WTC11 (cell line): ENCODE results near the gene GJB2. TPM values are rescaled to one million over a fixed set of nuclear protein-coding genes. Genes with fewer than 3 reads are reported as not detected.

Experiments used
- ATAC-seq: fragments of 200-7000 bp; cut with Tn5 transposase; 2 replicates; pipeline ENCODE4 v1.10.0; 2021; ENCODE audit warnings: mild to moderate bottlenecking, moderate library complexity
- CTCF ChIA-PET: fragments of 300-600 bp; sonication (Branson Sonifier 250); formaldehyde crosslinking; loops from one replicate; lab custom pipeline; 2021; ENCODE audit warnings: antibody characterized with exemption; lab: Charles Lee
- POLR2A ChIA-PET: fragments of 350-600 bp; sonication (Branson Sonifier 250); formaldehyde crosslinking; loops from one replicate; lab custom pipeline; 2021; ENCODE audit warnings: antibody characterized with exemption; lab: Charles Lee
- DNase-seq: peaks from one replicate; pipeline ENCODE4 v3.0.0; 2021; ENCODE audit warnings: low spot score
- H3K27ac Mint-ChIP-seq: 2 replicates; pipeline ENCODE4 v1.8.0; 2021; ENCODE audit warnings: mixed read lengths
- H3K27me3 Mint-ChIP-seq: 2 replicates; pipeline ENCODE4 v1.8.0; 2021; ENCODE audit warnings: low read depth, mild to moderate bottlenecking, moderate library complexity, mixed read lengths
- H3K36me3 Mint-ChIP-seq: 2 replicates; pipeline ENCODE4 v1.8.0; 2021; ENCODE audit warnings: mixed read lengths
- H3K4me1 Mint-ChIP-seq: 2 replicates; pipeline ENCODE4 v1.8.0; 2022; ENCODE audit warnings: mixed read lengths
- H3K4me3 Mint-ChIP-seq: 2 replicates; pipeline ENCODE4 v1.8.0; 2021; ENCODE audit warnings: mild to moderate bottlenecking, moderate library complexity, mixed read lengths
- H3K9me3 Mint-ChIP-seq: 2 replicates; pipeline ENCODE4 v1.8.0; 2021; ENCODE audit warnings: mixed read lengths
- CBFB ChIP-seq: sonication (generic); formaldehyde crosslinking; IDR thresholded peaks from 2 replicates; pipeline ENCODE4 v1.8.1; 2022; ENCODE audit warnings: mild to moderate bottlenecking, low read depth, missing genetic modification reagents
- EMX1 ChIP-seq: fragments of 250-450 bp; sonication (Bioruptor Pico); IDR thresholded peaks from 2 replicates; pipeline ENCODE4 v1.8.0; 2021; ENCODE audit warnings: mild to moderate bottlenecking
- ESRRA ChIP-seq: sonication (generic); formaldehyde crosslinking; IDR thresholded peaks from 2 replicates; pipeline ENCODE4 v1.8.1; 2022; ENCODE audit warnings: mild to moderate bottlenecking, missing genetic modification reagents, borderline replicate concordance
- HMGA2 ChIP-seq: fragments of 250-450 bp; sonication (Bioruptor Pico); IDR thresholded peaks from 2 replicates; pipeline ENCODE4 v1.4.0; 2021; ENCODE audit warnings: mild to moderate bottlenecking, moderate library complexity
- NR3C1 ChIP-seq: sonication (generic); formaldehyde crosslinking; conservative IDR thresholded peaks from 2 replicates; pipeline ENCODE4 v1.8.1; 2023; ENCODE audit warnings: low read depth, mild to moderate bottlenecking, missing genetic modification reagents
- PRRX2 ChIP-seq: fragments of 250-450 bp; sonication (Bioruptor Pico); IDR thresholded peaks from 2 replicates; pipeline ENCODE4 v1.8.0; 2021; ENCODE audit warnings: mild to moderate bottlenecking
- RELA ChIP-seq: sonication (generic); formaldehyde crosslinking; IDR thresholded peaks from 2 replicates; pipeline ENCODE4 v1.8.1; 2022; ENCODE audit warnings: missing genetic modification reagents, mild to moderate bottlenecking, borderline replicate concordance
- TEAD4 ChIP-seq: sonication (generic); formaldehyde crosslinking; IDR thresholded peaks from 2 replicates; pipeline ENCODE4 v1.8.0; 2022; ENCODE audit warnings: mild to moderate bottlenecking, missing genetic modification reagents
- ZBTB21 ChIP-seq: sonication (generic); formaldehyde crosslinking; IDR thresholded peaks from 2 replicates; pipeline ENCODE4 v1.8.1; 2023; ENCODE audit warnings: mild to moderate bottlenecking, missing genetic modification reagents, borderline replicate concordance
- ZNF121 ChIP-seq: sonication (generic); formaldehyde crosslinking; IDR thresholded peaks from 2 replicates; pipeline ENCODE4 v1.8.0; 2023; ENCODE audit warnings: missing genetic modification reagents
- ZNF138 ChIP-seq: sonication (generic); formaldehyde crosslinking; conservative IDR thresholded peaks from 2 replicates; pipeline ENCODE4 v1.8.1; 2022; ENCODE audit warnings: mild to moderate bottlenecking, moderate library complexity, missing genetic modification reagents
- ZNF219 ChIP-seq: sonication (generic); formaldehyde crosslinking; IDR thresholded peaks from 2 replicates; pipeline ENCODE4 v1.8.0; 2023; ENCODE audit warnings: missing genetic modification reagents, mild to moderate bottlenecking, borderline replicate concordance
- ZNF396 ChIP-seq: fragments of 250-450 bp; sonication (Bioruptor Pico); IDR thresholded peaks from 2 replicates; pipeline ENCODE4 v1.8.0; 2021; ENCODE audit warnings: mild to moderate bottlenecking, moderate library complexity, borderline replicate concordance
- total RNA-seq: library from RNA; stranded (reverse); gene quantifications from 3 replicates; pipeline ENCODE4 v1.2.3, GENCODE V29; 2021
- TF ChIP-seq, protein P1 (sequence below): fragments of 250-450 bp; sonication (Bioruptor Pico); conservative IDR thresholded peaks from 2 replicates; pipeline ENCODE4 v1.9.0; 2021; ENCODE audit warnings: mild to moderate bottlenecking
- TF ChIP-seq, protein P2 (sequence below): sonication (generic); formaldehyde crosslinking; IDR thresholded peaks from 2 replicates; pipeline ENCODE4 v1.8.1; 2023; ENCODE audit warnings: mild to moderate bottlenecking, missing genetic modification reagents, moderate library complexity
- TF ChIP-seq, protein P3 (sequence below): sonication (generic); formaldehyde crosslinking; IDR thresholded peaks from 2 replicates; pipeline ENCODE4 v1.8.0; 2022; ENCODE audit warnings: mild to moderate bottlenecking, missing genetic modification reagents
- TF ChIP-seq, protein P4 (sequence below): sonication (generic); formaldehyde crosslinking; IDR thresholded peaks from 2 replicates; pipeline ENCODE4 v1.8.0; 2022; ENCODE audit warnings: mild to moderate bottlenecking, missing genetic modification reagents
- TF ChIP-seq, protein P5 (sequence below): sonication (generic); formaldehyde crosslinking; IDR thresholded peaks from 2 replicates; pipeline ENCODE4 v1.8.1; 2023; ENCODE audit warnings: mild to moderate bottlenecking, missing genetic modification reagents, moderate library complexity
- TF ChIP-seq, protein P6 (sequence below): sonication (generic); formaldehyde crosslinking; IDR thresholded peaks from 2 replicates; pipeline ENCODE4 v1.8.1; 2023; ENCODE audit warnings: mild to moderate bottlenecking, missing genetic modification reagents

The GJB2 gene
- total RNA-seq, 1 experiment from 2014 or later = 0.11 TPM

DNA sequence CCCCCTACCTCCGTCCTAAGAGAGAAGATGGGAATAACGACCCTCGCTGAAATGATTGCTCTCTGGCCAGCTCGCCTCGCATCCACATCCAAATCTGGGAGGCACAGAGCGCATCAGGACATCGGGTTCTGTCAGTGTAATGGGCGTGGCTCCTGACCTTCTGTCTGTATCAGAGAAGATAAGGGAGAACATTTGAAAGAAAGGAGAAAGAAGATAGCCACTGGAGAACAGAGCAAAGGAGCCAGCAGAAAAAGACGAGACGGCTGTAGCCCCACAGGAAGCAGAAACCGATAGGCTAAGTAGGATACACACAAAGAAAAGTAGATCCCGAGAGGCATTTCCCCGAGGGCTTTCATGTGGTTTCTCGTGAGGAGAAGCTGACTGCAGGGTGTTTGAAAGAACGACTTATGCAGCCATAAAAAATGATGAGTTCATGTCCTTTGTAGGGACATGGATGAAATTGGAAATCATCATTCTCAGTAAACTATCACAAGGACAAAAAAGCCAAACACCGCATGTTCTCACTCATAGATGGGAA lies 14.0 kb upstream of the GJB2 start:
- ChIA-PET CTCF (interaction anchor here (0.9 to 1.8 kb wide), 2 partner anchors 9 to 10 kb away, joined by 7 to 11 read pairs; no protein-coding TSS in a partner anchor), POLR2A (no interaction called here)
- ATAC-seq (no peak), DNase-seq (no peak)
- Mint-ChIP-seq H3K27ac (no peak overlapping the region), H3K4me3 (no peak overlapping the region), H3K9me3 (peaks cover 12% of the 10 kb centered on the region), H3K4me1 (no peaks in the 10 kb centered on the region), H3K27me3 (no peaks in the 10 kb centered on the region), H3K36me3 (peaks cover under 1% of the 10 kb centered on the region; the same call in 1 of the 2 replicates)
- TF ChIP-seq ZNF138 (no peak), PRRX2 (CRISPR knock-in tag) (no peak), EMX1 (CRISPR knock-in tag) (no peak), CBFB (CRISPR knock-in tag) (no peak), RELA (CRISPR knock-in tag) (no peak), ZNF396 (no peak), HMGA2 (no peak), ZBTB21 (CRISPR knock-in tag) (no peak), TEAD4 (CRISPR knock-in tag) (no peak), ESRRA (CRISPR knock-in tag) (no peak)
- TF ChIP-seq, protein P1, sequence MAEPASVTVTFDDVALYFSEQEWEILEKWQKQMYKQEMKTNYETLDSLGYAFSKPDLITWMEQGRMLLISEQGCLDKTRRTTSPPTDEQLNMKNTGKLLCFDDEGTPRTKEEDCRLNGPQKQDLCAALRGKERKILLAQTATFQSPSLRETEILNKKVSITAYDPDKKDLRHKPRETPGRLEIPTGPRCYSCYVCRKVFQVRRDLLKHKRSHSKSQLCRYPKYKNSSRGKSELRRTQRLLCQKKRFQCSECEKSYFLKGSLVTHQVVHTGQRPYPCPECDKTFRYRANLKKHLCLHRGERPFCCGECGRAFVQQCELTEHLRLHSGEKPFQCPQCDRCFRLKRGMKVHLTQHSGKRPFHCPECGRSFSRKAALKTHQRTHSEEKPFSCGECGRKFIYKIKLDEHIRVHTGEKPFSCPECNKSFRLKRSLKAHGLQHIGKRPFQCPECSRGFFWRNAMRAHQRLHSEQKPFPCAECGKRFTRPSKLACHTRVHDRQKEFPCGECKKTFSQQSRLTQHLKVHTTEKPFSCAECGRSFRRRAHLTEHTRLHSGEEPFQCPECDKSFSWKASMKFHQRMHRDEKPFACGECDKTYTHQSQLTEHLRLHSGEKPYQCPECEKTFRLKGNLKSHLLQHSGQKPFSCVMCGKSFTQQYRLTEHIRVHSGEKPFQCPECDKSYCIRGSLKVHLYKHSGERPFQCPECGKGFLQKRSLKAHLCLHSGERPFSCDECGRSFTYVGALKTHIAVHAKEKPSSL (CRISPR knock-in tag) = no peak
- TF ChIP-seq, protein P2, sequence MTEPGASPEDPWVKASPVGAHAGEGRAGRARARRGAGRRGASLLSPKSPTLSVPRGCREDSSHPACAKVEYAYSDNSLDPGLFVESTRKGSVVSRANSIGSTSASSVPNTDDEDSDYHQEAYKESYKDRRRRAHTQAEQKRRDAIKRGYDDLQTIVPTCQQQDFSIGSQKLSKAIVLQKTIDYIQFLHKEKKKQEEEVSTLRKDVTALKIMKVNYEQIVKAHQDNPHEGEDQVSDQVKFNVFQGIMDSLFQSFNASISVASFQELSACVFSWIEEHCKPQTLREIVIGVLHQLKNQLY (CRISPR knock-in tag) = no peak
- TF ChIP-seq, protein P3, sequence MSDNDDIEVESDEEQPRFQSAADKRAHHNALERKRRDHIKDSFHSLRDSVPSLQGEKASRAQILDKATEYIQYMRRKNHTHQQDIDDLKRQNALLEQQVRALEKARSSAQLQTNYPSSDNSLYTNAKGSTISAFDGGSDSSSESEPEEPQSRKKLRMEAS (CRISPR knock-in tag) = no peak
- TF ChIP-seq, protein P4, sequence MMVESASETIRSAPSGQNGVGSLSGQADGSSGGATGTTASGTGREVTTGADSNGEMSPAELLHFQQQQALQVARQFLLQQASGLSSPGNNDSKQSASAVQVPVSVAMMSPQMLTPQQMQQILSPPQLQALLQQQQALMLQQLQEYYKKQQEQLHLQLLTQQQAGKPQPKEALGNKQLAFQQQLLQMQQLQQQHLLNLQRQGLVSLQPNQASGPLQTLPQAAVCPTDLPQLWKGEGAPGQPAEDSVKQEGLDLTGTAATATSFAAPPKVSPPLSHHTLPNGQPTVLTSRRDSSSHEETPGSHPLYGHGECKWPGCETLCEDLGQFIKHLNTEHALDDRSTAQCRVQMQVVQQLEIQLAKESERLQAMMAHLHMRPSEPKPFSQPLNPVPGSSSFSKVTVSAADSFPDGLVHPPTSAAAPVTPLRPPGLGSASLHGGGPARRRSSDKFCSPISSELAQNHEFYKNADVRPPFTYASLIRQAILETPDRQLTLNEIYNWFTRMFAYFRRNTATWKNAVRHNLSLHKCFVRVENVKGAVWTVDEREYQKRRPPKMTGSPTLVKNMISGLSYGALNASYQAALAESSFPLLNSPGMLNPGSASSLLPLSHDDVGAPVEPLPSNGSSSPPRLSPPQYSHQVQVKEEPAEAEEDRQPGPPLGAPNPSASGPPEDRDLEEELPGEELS = no peak
- TF ChIP-seq, protein P5, sequence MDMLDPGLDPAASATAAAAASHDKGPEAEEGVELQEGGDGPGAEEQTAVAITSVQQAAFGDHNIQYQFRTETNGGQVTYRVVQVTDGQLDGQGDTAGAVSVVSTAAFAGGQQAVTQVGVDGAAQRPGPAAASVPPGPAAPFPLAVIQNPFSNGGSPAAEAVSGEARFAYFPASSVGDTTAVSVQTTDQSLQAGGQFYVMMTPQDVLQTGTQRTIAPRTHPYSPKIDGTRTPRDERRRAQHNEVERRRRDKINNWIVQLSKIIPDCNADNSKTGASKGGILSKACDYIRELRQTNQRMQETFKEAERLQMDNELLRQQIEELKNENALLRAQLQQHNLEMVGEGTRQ = no peak

DNA sequence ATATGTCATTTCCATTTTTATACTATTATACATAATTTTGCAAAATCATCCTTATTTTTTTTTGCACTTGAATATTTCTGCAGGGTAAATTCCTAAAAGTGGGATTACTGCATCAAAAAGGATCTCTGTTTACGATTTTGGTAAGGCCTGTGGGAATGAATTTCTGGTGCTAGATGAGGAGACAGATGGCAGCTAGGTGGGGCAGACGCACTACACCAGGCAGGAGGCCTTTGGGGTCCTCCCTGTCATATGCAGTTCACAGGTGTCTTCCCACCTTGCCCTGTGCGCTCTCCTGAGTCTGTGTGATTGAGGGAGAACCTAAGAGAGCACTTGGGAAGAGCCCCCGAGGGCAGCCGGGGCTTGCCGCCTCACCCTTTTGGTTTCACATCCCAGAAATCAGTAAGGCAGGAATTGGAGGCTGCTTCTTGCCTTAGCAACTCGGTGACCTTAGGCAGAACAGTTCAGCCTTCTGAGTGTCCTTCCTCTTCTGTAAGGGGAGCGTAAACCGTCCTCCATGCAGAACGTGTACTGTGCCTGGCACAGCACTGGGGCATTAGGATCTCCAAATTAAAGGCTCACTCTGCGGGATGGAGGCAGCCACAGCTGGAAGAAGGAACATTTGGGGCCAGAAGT lies 13.4 kb upstream of the GJB2 start:
- CTCF ChIA-PET = interaction anchor here (1.8 kb wide), 1 partner anchor 9 kb away, joined by 11 read pairs; no protein-coding TSS in a partner anchor
- H3K4me3 Mint-ChIP-seq = no peak overlapping the region

More for the DNA sequence above, 13.4 kb upstream of the GJB2 start:
- ATAC-seq (no peak; the same call in 1 of the 2 replicates), DNase-seq (no peak)
- Mint-ChIP-seq H3K4me1 (no peaks in the 10 kb centered on the region), H3K9me3 (peaks cover 12% of the 10 kb centered on the region), H3K36me3 (peaks cover 3% of the 10 kb centered on the region; the same call in 1 of the 2 replicates), H3K27ac (no peak overlapping the region), H3K27me3 (peaks cover 2% of the 10 kb centered on the region; the same call in 1 of the 2 replicates)
- POLR2A ChIA-PET = no interaction called here
- TF ChIP-seq ZNF219 (CRISPR knock-in tag) = no peak
- TF ChIP-seq ZNF121 (CRISPR knock-in tag) = peak; percentile 46; the same call in 1 of the 2 replicates
- TF ChIP-seq NR3C1 (CRISPR knock-in tag) = no peak
- TF ChIP-seq, protein P6, sequence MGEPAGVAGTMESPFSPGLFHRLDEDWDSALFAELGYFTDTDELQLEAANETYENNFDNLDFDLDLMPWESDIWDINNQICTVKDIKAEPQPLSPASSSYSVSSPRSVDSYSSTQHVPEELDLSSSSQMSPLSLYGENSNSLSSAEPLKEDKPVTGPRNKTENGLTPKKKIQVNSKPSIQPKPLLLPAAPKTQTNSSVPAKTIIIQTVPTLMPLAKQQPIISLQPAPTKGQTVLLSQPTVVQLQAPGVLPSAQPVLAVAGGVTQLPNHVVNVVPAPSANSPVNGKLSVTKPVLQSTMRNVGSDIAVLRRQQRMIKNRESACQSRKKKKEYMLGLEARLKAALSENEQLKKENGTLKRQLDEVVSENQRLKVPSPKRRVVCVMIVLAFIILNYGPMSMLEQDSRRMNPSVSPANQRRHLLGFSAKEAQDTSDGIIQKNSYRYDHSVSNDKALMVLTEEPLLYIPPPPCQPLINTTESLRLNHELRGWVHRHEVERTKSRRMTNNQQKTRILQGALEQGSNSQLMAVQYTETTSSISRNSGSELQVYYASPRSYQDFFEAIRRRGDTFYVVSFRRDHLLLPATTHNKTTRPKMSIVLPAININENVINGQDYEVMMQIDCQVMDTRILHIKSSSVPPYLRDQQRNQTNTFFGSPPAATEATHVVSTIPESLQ (CRISPR knock-in tag) = no peak
